OCI-LY3 (cell line): ENCODE measurements around the gene GDF2.

Source experiments
- H2AFZ ChIP-seq: fragments of 200-600, 300-600 bp; shearing (Covaris generic); 2 replicates; pipeline ENCODE4 v1.6.0; 2014; ENCODE audit warnings: antibody characterized with exemption, low read depth, low read length
- H3K27ac ChIP-seq: fragments of 200-600, 300-600 bp; sonication (generic); 2 replicates; pipeline ENCODE4 v1.5.1; 2014; ENCODE audit warnings: mild to moderate bottlenecking, low read length, moderate library complexity, mixed read lengths
- H3K27me3 ChIP-seq: fragments of 200-600, 300-600 bp; sonication (generic); 2 replicates; pipeline ENCODE4 v1.6.1; 2014; ENCODE audit warnings: low read depth, low read length, mixed read lengths
- H3K36me3 ChIP-seq: fragments of 200-600, 300-600 bp; sonication (generic); replicated peaks from 2 replicates; pipeline ENCODE3; 2014; ENCODE audit warnings: low read depth, low read length, mixed read lengths
- H3K4me1 ChIP-seq: fragments of 300-600, 200-600 bp; sonication (generic); 2 replicates; pipeline ENCODE4 v1.6.1; 2014; ENCODE audit warnings: low read length, mixed read lengths
- H3K4me2 ChIP-seq: fragments of 200-600, 300-600 bp; sonication (generic); 2 replicates; pipeline ENCODE4 v1.6.1; 2014; ENCODE audit warnings: low read length, mixed read lengths
- H3K4me3 ChIP-seq: fragments of 300-600, 200-600 bp; sonication (generic); 2 replicates; pipeline ENCODE4 v1.5.1; 2014; ENCODE audit warnings: antibody characterized with exemption, mild to moderate bottlenecking, low read length, moderate library complexity
- H3K79me2 ChIP-seq: fragments of 300-600, 200-600 bp; shearing (Covaris generic); 2 replicates; pipeline ENCODE4 v1.6.1; 2014; ENCODE audit warnings: mild to moderate bottlenecking, low read length, mixed read lengths
- H3K9ac ChIP-seq: fragments of 300-600, 200-600 bp; shearing (Covaris generic); 2 replicates; pipeline ENCODE4 v1.6.0; 2014; ENCODE audit warnings: mild to moderate bottlenecking, low read length, moderate library complexity
- H3K9me3 ChIP-seq: fragments of 200-600, 300-600 bp; shearing (Covaris generic); 2 replicates; pipeline ENCODE4 v1.6.1; 2014; ENCODE audit warnings: low read length, mixed read lengths; ENCODE audit not compliant: insufficient read depth
- H4K20me1 ChIP-seq: fragments of 200-600, 300-600 bp; sonication (generic); 2 replicates; pipeline ENCODE4 v1.6.1; 2016; ENCODE audit warnings: low read length, mixed read lengths; ENCODE audit not compliant: insufficient read depth
- CTCF ChIP-seq: fragments of 200-600, 300-600 bp; sonication (generic); IDR thresholded peaks from 2 replicates; pipeline ENCODE4 v1.5.1; 2014; ENCODE audit warnings: antibody characterized with exemption, low read length, low read depth
- EZH2phosphoT487 ChIP-seq: fragments of 200-600 bp; shearing (Covaris generic); IDR thresholded peaks from 2 replicates; pipeline ENCODE4 v1.6.1; 2018; ENCODE audit warnings: antibody characterized with exemption, mixed run types, low read depth

GDF2 gene

GRCh38 chr10:47376522-47377220 is 54.4 kb downstream of the GDF2 start:
- Histone ChIP-seq H2AFZ (no peak overlapping the region), H3K4me3 (no peak overlapping the region), H4K20me1 (no peaks in the 10 kb centered on the region), H3K27ac (no peak overlapping the region), H3K27me3 (peaks cover 38% of the 10 kb centered on the region), H3K4me2 (no peak overlapping the region), H3K9me3 (no peaks in the 10 kb centered on the region), H3K36me3 (no peaks in the 10 kb centered on the region), H3K79me2 (no peaks in the 10 kb centered on the region), H3K4me1 (no peaks in the 10 kb centered on the region), H3K9ac (no peak overlapping the region)
- TF ChIP-seq EZH2phosphoT487: 0 out of 2 replicates have a peak, but pooled peaks have one; percentile 32
- TF ChIP-seq CTCF: no peak
